SK-N-SH treated with all-trans-retinoic acid at 6 μM for 48 hours (cell line): ENCODE data around the gene ZCCHC2.

Experiments used
- ATAC-seq: fragments of 200-7000 bp; cut with Tn5 transposase; 3 replicates; pipeline ENCODE4 v1.9.1; 2020; ENCODE audit warnings: mild to moderate bottlenecking, moderate library complexity
- ARNTL ChIP-seq: fragments of 450-650 bp; formaldehyde crosslinking; IDR thresholded peaks from 2 replicates; pipeline ENCODE4 v1.5.0; 2020; ENCODE audit warnings: low read depth, mild to moderate bottlenecking, moderate library complexity, borderline replicate concordance
- BACH2 ChIP-seq: fragments of 250-450 bp; sonication (Bioruptor Pico); IDR thresholded peaks from 2 replicates; pipeline ENCODE4 v1.9.0; 2021; ENCODE audit warnings: mild to moderate bottlenecking, borderline replicate concordance
- GLIS3 ChIP-seq: fragments of 250-450 bp; sonication (Bioruptor Pico); IDR thresholded peaks from 2 replicates; pipeline ENCODE4 v1.5.0; 2020; ENCODE audit warnings: mild to moderate bottlenecking, moderate library complexity
- ISL1 ChIP-seq: fragments of 250-450 bp; sonication (Bioruptor Pico); IDR thresholded peaks from 2 replicates; pipeline ENCODE4 v2.1.2; 2022; ENCODE audit warnings: mild to moderate bottlenecking, moderate library complexity
- OSR1 ChIP-seq: fragments of 250-450 bp; sonication (Bioruptor Pico); IDR thresholded peaks from 2 replicates; pipeline ENCODE4 v1.8.0; 2022; ENCODE audit warnings: moderate library complexity, mild to moderate bottlenecking, inconsistent platforms
- PPARA ChIP-seq: fragments of 250-450 bp; sonication (Bioruptor Pico); IDR thresholded peaks from 2 replicates; pipeline ENCODE4 v1.5.0; 2020; ENCODE audit warnings: mild to moderate bottlenecking, borderline replicate concordance
- SNAI2 ChIP-seq: fragments of 250-450 bp; sonication (Bioruptor Pico); IDR thresholded peaks from 2 replicates; pipeline ENCODE4 v1.5.0; 2020; ENCODE audit warnings: mild to moderate bottlenecking, moderate library complexity
- TCF4 ChIP-seq: fragments of 250-450 bp; sonication (Bioruptor Pico); IDR thresholded peaks from 2 replicates; pipeline ENCODE4 v1.8.0; 2021; ENCODE audit warnings: mild to moderate bottlenecking, moderate library complexity, borderline replicate concordance
- TOX ChIP-seq: fragments of 250-450 bp; sonication (Bioruptor Pico); IDR thresholded peaks from 2 replicates; pipeline ENCODE4 v1.8.0; 2021; ENCODE audit warnings: mild to moderate bottlenecking, moderate library complexity, borderline replicate concordance
- ZC3H10 ChIP-seq: fragments of 250-450 bp; sonication (Bioruptor Pico); IDR thresholded peaks from 2 replicates; pipeline ENCODE4 v1.5.1; 2021; ENCODE audit warnings: mild to moderate bottlenecking, moderate library complexity
- ZFP3 ChIP-seq: fragments of 250-450 bp; sonication (Bioruptor Pico); IDR thresholded peaks from 2 replicates; pipeline ENCODE4 v1.5.0; 2020; ENCODE audit warnings: mild to moderate bottlenecking, moderate library complexity
- ZFP30 ChIP-seq: fragments of 450-650 bp; formaldehyde crosslinking; IDR thresholded peaks from 2 replicates; pipeline ENCODE4 v1.5.0; 2022; ENCODE audit warnings: mild to moderate bottlenecking, moderate library complexity
- ZNF565 ChIP-seq: fragments of 450-650 bp; formaldehyde crosslinking; conservative IDR thresholded peaks from 2 replicates; pipeline ENCODE4 v1.5.0; 2020; ENCODE audit warnings: low read depth, mild to moderate bottlenecking, moderate library complexity
- ZNF70 ChIP-seq: fragments of 450-650 bp; formaldehyde crosslinking; IDR thresholded peaks from 2 replicates; pipeline ENCODE4 v1.5.0; 2020; ENCODE audit warnings: mild to moderate bottlenecking, moderate library complexity
- ZNF8 ChIP-seq: fragments of 450-650 bp; formaldehyde crosslinking; IDR thresholded peaks from 2 replicates; pipeline ENCODE4 v1.5.0; 2020; ENCODE audit warnings: mild to moderate bottlenecking, moderate library complexity
- TF ChIP-seq, protein P1 (sequence below): fragments of 250-450 bp; sonication (Bioruptor Pico); IDR thresholded peaks from 2 replicates; pipeline ENCODE4 v1.8.0; 2021; ENCODE audit warnings: low read depth, mild to moderate bottlenecking, moderate library complexity, borderline replicate concordance
- TF ChIP-seq, protein P2 (sequence below): fragments of 250-450 bp; sonication (Bioruptor Pico); IDR thresholded peaks from 2 replicates; pipeline ENCODE4 v1.5.0; 2020; ENCODE audit warnings: mild to moderate bottlenecking, moderate library complexity
- TF ChIP-seq, protein P3 (sequence below): fragments of 250-450 bp; sonication (Bioruptor Pico); IDR thresholded peaks from 2 replicates; pipeline ENCODE4 v1.8.0; 2020; ENCODE audit warnings: mild to moderate bottlenecking, moderate library complexity, borderline replicate concordance
- TF ChIP-seq, protein P4 (sequence below): fragments of 250-450 bp; sonication (Bioruptor Pico); IDR thresholded peaks from 2 replicates; pipeline ENCODE4 v1.5.1; 2020; ENCODE audit warnings: low read depth, mild to moderate bottlenecking, moderate library complexity
- TF ChIP-seq, protein P5 (sequence below): fragments of 250-450 bp; sonication (Bioruptor Pico); IDR thresholded peaks from 2 replicates; pipeline ENCODE4 v1.5.1; 2021; ENCODE audit warnings: mild to moderate bottlenecking, moderate library complexity

Gene ZCCHC2

DNA sequence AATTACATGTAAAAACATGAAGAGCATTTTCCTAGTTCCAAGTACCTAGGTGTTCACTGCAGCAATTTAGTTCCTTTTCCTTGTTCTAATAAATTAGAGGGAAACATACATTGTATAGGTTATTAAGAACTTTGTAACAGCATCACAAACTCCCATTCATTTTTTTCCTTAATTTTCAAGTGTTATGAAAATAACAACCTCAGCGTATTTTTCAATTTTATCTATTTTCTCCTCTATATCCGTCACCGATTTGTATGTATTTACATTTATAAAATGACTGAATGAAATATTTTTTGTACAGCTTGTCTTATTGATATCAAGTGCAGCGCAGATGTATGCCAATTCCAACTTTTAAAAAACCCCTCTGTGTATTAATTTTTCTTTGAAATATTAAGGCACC is 44.0 kb downstream of the ZCCHC2 start:
- ATAC-seq: no peak
- TF ChIP-seq, protein P1, sequence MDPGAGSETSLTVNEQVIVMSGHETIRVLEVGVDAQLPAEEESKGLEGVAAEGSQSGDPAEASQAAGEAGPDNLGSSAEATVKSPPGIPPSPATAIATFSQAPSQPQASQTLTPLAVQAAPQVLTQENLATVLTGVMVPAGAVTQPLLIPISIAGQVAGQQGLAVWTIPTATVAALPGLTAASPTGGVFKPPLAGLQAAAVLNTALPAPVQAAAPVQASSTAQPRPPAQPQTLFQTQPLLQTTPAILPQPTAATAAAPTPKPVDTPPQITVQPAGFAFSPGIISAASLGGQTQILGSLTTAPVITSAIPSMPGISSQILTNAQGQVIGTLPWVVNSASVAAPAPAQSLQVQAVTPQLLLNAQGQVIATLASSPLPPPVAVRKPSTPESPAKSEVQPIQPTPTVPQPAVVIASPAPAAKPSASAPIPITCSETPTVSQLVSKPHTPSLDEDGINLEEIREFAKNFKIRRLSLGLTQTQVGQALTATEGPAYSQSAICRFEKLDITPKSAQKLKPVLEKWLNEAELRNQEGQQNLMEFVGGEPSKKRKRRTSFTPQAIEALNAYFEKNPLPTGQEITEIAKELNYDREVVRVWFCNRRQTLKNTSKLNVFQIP: no peak
- TF ChIP-seq ZNF565 (CRISPR knock-in tag) (no peak), ISL1 (CRISPR knock-in tag) (no peak), ARNTL (CRISPR knock-in tag) (no peak), TCF4 (CRISPR knock-in tag) (no peak), PPARA (CRISPR knock-in tag) (no peak), BACH2 (CRISPR knock-in tag) (no peak), ZNF70 (CRISPR knock-in tag) (no peak), ZNF8 (no peak), TOX (CRISPR knock-in tag) (no peak), OSR1 (no peak)
- TF ChIP-seq, protein P2, sequence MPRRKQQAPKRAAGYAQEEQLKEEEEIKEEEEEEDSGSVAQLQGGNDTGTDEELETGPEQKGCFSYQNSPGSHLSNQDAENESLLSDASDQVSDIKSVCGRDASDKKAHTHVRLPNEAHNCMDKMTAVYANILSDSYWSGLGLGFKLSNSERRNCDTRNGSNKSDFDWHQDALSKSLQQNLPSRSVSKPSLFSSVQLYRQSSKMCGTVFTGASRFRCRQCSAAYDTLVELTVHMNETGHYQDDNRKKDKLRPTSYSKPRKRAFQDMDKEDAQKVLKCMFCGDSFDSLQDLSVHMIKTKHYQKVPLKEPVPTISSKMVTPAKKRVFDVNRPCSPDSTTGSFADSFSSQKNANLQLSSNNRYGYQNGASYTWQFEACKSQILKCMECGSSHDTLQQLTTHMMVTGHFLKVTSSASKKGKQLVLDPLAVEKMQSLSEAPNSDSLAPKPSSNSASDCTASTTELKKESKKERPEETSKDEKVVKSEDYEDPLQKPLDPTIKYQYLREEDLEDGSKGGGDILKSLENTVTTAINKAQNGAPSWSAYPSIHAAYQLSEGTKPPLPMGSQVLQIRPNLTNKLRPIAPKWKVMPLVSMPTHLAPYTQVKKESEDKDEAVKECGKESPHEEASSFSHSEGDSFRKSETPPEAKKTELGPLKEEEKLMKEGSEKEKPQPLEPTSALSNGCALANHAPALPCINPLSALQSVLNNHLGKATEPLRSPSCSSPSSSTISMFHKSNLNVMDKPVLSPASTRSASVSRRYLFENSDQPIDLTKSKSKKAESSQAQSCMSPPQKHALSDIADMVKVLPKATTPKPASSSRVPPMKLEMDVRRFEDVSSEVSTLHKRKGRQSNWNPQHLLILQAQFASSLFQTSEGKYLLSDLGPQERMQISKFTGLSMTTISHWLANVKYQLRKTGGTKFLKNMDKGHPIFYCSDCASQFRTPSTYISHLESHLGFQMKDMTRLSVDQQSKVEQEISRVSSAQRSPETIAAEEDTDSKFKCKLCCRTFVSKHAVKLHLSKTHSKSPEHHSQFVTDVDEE (CRISPR knock-in tag): no peak
- TF ChIP-seq, protein P3, sequence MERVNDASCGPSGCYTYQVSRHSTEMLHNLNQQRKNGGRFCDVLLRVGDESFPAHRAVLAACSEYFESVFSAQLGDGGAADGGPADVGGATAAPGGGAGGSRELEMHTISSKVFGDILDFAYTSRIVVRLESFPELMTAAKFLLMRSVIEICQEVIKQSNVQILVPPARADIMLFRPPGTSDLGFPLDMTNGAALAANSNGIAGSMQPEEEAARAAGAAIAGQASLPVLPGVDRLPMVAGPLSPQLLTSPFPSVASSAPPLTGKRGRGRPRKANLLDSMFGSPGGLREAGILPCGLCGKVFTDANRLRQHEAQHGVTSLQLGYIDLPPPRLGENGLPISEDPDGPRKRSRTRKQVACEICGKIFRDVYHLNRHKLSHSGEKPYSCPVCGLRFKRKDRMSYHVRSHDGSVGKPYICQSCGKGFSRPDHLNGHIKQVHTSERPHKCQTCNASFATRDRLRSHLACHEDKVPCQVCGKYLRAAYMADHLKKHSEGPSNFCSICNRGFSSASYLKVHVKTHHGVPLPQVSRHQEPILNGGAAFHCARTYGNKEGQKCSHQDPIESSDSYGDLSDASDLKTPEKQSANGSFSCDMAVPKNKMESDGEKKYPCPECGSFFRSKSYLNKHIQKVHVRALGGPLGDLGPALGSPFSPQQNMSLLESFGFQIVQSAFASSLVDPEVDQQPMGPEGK (CRISPR knock-in tag): no peak
- TF ChIP-seq, protein P4, sequence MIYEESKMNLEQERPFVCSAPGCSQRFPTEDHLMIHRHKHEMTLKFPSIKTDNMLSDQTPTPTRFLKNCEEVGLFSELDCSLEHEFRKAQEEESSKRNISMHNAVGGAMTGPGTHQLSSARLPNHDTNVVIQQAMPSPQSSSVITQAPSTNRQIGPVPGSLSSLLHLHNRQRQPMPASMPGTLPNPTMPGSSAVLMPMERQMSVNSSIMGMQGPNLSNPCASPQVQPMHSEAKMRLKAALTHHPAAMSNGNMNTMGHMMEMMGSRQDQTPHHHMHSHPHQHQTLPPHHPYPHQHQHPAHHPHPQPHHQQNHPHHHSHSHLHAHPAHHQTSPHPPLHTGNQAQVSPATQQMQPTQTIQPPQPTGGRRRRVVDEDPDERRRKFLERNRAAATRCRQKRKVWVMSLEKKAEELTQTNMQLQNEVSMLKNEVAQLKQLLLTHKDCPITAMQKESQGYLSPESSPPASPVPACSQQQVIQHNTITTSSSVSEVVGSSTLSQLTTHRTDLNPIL: no peak

DNA sequence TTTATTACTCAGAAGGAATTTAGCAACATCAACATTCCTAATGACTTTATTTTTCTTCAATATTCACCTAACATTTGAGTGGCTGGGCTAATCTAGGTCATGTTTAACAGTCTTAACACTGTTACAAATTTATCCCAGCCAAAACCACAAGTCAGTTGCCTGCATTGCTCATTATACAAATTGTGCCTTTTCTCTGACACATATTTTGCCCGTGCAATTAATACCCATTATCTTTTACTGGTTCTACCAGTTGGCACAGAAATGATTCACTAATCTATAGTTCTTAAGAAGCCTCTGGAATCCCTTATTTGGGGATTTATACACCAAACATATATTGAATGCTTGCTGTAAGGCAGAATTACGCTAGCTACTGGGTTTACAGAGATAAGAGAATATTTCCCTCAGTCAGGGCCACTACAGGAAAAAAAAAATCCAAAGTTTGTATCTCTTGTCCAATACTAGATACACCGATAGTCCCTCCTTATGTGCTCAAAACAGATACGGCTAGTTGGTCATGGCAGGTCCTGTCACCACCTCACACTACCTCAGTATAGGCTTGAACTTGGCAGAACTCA is 46.3 kb downstream of the ZCCHC2 start:
- ATAC-seq: no peak
- no peak for TF ChIP-seq ZC3H10 (CRISPR knock-in tag)
- no peak for TF ChIP-seq ISL1 (CRISPR knock-in tag)
- TF ChIP-seq ZNF565 (CRISPR knock-in tag): no peak
- TF ChIP-seq, protein P3 (CRISPR knock-in tag): no peak
- no peak for TF ChIP-seq ZFP30 (CRISPR knock-in tag)
- TF ChIP-seq, protein P5, sequence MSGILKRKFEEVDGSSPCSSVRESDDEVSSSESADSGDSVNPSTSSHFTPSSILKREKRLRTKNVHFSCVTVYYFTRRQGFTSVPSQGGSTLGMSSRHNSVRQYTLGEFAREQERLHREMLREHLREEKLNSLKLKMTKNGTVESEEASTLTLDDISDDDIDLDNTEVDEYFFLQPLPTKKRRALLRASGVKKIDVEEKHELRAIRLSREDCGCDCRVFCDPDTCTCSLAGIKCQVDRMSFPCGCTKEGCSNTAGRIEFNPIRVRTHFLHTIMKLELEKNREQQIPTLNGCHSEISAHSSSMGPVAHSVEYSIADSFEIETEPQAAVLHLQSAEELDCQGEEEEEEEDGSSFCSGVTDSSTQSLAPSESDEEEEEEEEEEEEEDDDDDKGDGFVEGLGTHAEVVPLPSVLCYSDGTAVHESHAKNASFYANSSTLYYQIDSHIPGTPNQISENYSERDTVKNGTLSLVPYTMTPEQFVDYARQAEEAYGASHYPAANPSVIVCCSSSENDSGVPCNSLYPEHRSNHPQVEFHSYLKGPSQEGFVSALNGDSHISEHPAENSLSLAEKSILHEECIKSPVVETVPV (CRISPR knock-in tag): no peak
- TF ChIP-seq OSR1: no peak
- TF ChIP-seq TOX (CRISPR knock-in tag): no peak
- TF ChIP-seq, protein P2 (CRISPR knock-in tag): no peak
- TF ChIP-seq GLIS3: no peak
- TF ChIP-seq ZNF8: no peak
- no peak for TF ChIP-seq SNAI2 (CRISPR knock-in tag)
- TF ChIP-seq, protein P1: no peak
- no peak for TF ChIP-seq ARNTL (CRISPR knock-in tag)
- TF ChIP-seq ZFP3 (CRISPR knock-in tag): no peak
- no peak for TF ChIP-seq BACH2 (CRISPR knock-in tag)
- no peak for TF ChIP-seq PPARA (CRISPR knock-in tag)
- TF ChIP-seq, protein P4: no peak
- TF ChIP-seq TCF4 (CRISPR knock-in tag): no peak
